HG03039 (cell line): ENCODE data around the gene PLA2G4E.

Source experiments
- ATAC-seq: cut with Tn5 transposase; IDR thresholded peaks from one replicate; pipeline ENCODE4 v1.9.1; 2021; ENCODE audit warnings: mild to moderate bottlenecking, moderate library complexity; ENCODE audit not compliant: unreplicated experiment

Gene PLA2G4E, protein sequence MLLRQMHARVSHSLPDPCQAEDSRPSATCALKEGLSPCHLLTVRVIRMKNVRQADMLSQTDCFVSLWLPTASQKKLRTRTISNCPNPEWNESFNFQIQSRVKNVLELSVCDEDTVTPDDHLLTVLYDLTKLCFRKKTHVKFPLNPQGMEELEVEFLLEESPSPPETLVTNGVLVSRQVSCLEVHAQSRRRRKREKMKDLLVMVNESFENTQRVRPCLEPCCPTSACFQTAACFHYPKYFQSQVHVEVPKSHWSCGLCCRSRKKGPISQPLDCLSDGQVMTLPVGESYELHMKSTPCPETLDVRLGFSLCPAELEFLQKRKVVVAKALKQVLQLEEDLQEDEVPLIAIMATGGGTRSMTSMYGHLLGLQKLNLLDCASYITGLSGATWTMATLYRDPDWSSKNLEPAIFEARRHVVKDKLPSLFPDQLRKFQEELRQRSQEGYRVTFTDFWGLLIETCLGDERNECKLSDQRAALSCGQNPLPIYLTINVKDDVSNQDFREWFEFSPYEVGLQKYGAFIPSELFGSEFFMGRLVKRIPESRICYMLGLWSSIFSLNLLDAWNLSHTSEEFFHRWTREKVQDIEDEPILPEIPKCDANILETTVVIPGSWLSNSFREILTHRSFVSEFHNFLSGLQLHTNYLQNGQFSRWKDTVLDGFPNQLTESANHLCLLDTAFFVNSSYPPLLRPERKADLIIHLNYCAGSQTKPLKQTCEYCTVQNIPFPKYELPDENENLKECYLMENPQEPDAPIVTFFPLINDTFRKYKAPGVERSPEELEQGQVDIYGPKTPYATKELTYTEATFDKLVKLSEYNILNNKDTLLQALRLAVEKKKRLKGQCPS

DNA sequence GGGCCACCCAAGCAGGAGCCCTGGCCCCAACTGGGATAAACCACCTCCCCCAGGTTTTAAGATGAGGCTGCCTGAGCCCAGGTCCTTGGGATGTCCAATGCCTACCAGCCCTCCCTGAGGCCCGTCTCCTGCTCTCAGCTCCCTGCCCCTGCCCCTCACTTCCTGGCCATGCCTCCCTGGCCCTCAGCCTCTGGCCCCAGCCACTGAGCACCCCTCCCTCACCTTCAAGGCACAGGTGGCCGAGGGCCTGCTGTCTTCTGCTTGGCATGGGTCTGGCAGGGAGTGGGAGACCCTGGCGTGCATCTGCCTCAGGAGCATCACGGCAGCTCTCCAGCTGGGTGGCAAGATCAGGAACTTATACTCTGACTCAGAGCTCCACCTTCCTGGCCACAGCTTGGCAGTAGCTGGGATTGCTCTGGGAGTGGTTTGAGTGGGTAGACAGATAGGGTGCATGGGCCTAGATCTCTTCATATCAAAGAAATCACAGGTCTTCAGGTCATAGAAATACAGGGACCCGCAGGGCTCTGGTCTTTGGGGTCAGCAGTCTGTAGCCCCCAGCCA lies at the start of gene PLA2G4E:
TSS of gene PLA2G4E (minus strand) at position 330 of the 561 bp plus-strand sequence. CDS start at position 318, 12 bp downstream.
- no peak for ATAC-seq

DNA sequence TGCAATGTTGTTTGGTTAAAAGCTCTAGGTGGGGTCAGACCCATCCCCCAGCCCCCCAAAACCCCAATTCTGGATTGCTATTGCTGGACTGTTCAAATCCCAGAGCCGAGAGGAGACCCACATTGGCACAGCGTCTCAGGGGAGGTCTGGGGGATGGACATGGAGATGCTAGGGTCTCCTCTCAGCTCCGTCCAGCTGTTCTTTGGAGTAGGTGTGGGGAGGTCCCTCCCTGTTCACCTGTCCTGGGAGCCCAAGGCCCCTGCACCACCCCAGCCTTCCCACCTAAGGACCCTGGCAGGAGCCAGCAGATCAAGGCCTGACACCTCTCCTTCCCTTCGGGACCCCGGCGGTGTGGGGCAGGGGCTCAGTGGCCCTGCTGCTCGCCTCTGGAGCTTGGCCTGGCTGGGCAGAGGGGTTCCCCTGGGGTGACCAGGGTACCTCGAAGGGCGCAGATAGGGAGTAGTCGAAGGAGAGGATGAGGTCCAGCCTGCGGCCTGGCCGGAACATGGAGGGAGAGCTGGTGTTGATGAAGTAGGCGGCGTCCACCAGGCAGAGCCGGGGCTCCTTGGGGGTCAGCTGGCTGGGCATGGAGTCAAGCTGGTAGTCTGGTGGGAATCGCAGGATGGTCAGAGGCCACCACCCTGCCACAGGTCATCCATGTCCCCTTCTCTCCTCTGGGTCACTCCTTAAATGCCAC lies 49.6 kb upstream of the PLA2G4E start:
- ATAC-seq, result no peak

DNA sequence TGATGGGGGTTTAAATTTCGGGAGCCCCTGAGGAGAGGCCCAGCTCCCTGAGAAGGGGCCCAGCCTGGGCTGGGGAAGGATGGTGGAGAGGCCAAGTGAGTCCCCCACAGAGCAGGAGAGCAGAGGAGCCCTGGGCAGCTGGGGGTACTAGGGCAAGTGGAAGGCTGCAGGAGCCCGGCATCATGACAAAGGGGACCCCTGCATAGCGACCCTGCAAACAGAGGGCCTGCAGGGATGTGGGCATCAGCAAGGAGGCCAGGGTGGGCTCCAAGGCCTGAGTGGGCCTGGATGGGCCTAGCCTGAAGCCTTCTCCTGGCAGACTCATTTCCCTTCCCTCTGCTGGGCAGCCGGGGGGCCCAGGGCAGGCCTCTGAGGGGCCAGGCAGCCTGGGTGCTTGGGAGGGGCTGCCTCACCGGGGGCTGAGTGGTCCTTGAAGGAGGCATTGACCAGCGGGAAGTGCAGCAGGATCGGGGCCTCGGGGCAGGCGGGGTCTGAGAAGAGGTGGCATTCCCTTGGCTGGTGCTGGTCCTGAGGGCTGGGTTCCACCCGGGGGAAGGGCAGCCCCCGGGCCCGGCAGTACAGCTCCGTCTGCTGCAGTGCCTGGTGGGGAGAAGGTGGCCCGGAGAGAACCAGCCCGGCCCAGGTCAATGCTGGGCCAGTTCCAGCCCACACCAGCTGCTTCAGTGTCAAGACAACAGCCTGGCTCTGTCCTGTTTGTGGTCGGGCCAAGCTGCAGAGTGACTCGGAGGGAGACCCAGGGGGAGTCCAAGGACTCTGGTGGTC lies 48.8 kb upstream of the PLA2G4E start:
- ATAC-seq, result no peak

DNA sequence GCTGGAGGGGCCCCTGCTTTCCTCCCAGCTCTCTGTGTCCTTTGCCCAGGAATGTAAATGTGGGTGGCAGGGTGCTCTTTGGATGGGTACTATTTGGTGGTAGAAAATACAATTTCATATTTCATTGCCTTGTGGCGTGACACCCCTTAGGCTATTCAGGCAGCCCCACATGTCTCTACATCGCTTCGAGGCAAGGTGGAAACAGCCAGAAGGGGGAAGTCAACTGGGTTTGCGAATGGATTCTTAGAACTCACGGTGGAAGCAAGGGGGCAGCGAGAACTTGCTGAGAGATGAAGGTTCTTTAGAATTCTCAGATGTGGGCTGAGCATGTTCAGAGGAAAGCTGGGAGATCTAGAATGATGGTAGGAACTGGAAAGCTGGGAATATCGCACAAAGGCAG lies 48.2 kb upstream of the PLA2G4E start:
- ATAC-seq, result no peak

DNA sequence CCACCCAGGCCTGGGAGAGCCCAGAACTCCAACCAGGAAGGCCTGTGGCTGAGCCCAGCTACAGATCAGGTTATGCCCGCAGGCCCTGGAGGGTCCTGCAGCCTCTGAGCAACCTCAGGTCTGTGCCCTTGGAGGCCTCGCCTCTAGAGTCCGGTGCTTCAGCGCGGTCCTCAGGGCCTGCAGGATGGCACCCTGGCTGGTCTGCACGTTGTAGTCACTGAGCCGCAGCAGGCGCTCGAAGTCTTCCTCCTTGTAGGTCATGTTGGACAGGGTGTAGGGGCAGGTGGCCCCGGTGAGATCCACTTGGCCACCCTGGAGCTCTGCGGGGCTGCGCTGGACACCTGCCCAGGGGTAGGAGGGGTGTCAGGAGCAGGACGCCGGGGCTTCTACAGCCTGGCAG lies 47.8 kb upstream of the PLA2G4E start:
- ATAC-seq, result no peak

DNA sequence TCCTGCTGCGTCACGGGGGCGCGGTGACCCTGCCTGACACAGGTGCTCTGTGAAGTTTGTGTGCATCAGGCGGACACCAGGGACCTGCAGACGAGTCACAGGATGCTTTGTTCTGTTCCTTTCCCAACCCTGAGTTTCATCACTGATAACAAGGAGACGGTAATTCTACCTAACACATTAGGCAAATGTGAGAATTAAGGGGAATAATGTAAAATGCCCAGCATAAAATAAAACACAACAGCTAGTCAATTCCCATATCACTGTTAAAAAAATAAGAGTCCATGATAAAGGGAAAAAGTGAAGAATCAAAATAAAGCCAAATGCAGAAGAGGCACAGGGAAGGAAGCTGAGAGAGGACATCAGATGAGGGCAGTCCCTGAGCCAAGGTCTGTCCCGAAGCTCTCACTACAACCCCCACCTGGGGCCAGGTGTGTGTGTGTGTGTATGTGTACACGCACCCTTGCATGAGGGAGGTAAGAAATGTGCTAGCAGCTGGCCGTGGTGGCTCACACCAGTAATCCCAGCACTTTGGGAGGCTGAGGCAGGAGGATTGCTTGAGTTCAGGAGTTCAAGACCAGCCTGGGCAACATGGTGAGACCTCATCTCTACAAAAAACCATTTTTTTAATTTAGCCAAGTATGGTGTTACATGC lies 46.0 kb upstream of the PLA2G4E start:
- no peak for ATAC-seq

DNA sequence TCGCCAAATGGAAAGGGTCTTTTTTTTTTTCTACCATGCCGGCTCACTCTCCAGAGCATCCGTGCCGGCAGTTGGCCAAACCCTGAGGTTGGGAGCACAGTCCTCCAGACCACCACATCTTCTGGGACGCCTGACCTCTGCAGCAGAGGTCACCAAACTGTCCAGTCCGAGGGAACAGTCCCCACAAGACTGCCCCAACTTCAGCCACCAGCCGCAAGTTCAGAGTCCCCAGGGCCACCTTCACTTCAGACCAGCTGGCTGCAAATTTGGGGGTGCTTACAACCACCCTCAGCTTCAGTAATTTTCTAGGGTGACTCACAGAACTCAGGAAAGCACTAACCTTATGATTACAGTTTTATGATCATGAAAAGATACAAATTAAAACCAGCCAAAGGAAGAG lies 44.6 kb upstream of the PLA2G4E start:
- ATAC-seq, result no peak

DNA sequence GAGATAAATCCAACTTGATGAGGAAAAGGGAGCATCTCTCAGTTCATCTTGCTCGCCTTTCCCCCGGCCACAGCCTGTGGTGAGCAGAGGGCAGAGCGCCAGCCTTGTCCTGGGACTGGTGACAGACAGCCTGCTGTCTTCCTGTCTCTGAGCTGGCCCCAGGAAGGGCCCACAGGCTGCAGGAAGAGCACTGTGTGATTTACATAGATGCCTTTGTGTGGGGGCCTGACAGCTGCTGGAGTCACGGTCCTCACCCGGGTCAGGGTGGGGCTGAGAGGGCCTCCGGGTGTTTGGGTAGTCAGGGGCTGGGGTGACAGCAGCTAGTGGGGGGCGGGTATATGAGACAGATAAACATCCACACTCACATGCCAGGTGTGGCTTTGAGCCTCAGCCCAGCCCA lies 44.2 kb upstream of the PLA2G4E start:
- no peak for ATAC-seq

DNA sequence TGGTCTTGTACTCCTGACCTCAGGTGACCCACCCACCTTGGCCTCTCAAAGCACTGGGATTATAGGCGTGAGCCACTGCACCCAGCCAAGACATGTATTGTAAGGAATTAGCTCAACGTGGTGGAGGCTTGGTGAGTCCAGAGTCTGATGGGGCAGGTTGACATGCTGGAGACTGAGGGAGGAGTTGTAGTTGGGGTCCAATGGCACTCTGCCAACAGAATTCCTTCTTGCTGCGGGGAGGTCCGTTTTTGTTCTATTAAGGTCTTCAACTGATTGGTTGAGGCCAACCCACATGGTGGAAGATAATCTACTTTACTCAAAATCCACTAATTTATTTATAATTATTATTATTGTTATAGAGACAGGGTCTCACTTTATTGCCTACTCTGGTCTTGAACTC lies 43.4 kb upstream of the PLA2G4E start:
- no peak for ATAC-seq

DNA sequence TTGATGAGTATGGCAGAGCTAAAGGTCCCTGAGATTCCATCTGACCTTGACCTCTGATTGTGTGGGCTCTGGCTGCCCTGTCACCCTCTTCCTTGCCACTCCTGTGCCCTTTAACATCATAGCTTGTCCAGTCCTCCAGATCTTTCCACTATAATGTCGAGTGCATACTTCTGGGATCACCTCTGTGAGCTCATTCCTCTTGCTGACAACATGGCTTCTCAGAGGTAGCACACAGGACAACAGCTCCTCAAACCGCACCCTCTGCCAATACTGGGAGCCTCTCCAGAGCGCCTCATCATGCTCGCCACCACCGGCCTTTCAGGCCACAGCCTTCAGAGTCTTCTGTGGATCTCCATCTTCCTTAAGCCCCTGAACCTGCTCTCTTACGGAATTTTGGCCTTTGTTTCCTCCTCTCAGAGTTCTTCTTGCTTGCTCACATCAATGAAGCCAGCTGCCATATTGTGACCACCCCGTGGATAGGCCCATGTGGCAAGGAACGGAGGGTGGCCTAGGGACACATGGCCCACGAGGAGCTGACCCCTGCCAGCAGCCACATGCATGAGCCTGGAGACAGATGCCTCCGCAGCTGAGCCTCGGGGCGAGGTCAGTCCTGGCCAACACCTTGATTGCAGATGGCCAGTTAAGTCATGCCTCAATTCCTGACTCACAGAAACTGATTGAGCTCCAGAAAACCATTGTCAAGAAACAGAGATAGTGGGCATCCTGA lies 42.4 kb upstream of the PLA2G4E start:
- no peak for ATAC-seq

DNA sequence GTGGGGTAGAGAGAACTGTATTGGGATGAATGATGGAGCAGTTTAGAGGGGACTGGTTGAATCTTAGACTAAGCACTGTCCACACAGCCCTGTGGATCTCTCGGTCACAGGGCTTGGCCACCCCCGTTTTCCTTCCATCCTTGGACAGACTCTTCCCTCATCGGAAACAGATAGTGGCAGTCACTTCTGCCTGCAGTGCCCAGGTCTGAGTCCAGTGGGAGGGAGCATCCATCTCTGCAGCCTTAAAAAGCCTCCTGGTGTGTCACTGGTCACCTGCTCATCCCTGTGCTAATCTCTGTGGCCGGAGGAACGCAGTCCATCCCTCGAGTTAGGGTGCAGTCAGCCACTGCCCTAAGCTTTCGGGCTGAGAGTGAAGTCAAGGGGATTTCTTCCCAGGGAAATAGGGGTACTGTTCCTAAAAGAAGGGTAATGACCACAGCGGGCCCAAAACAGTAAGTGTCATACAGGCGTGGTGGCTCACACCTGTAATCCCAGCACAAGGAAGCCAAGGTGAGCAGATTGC lies 41.5 kb upstream of the PLA2G4E start:
- no peak for ATAC-seq

DNA sequence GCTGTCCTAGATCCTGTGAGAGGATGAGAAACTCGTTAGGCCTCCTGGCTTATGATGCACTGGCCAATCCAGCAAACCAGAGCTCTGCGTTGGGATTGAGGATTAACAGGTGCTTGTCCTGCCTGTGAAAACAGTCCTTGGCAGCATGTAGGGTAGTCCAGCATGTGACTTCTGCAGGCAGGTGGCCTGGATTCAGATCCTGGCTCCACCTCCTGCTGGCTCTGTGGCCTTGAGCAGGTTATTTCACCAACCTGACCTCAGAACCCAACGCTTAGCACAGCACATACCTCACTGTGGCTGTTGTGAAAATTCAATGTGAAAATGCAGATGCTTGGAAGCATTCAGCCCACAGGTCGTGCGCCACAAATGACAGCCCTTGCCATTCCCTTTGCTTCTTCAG lies 40.0 kb upstream of the PLA2G4E start:
- no peak for ATAC-seq

DNA sequence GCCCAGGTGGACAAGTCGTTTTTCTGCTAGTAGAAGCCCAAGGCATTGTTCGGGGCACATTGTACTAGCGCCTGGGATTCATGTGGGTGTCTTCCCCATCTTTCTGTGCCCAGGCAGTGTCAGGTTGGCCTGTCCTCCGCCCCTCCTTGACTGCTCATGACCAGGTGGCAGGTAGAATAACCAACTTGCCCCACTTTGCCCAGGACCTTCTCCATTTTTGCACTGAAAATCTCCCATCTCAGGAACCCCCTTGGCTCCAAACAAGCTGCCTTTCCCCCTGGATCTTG lies 39.6 kb upstream of the PLA2G4E start:
- no peak for ATAC-seq

DNA sequence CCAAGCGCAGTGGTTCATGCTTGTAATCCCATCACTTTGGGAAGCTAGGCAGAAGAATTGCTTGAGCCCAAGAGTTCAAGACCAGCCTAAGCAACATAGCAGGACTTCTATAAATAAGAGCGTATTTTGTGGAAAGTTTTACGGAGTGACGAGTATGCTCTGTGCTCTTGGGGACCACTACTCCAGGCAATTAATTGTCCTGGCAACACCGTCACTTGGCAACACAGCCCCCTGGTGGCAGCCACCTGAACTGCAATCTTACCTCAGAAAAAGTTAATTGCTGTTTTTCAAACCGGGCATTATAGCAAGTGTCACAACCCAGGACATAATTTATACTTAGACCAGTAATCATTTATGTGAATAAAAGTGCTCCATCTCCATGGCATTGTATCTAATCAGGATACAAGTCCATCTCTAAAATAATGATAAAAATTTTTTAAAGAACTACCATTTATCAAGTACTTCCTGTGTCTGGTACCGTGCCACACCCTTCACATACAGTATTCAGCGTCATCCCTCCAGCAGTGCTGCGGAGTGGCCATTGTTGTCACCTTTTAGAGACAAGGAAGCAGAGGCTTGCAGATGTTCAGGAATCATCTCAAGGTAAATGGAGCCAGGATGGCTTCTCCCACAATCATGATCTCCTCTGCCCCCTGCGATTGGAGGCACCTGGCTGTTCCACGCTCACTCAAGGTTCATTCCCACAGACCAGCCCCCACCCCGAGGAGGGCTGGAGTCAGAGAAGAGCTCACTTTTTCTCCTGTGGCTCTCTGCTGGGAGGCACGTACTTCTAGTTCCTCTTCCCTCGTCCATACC lies 39.0 kb upstream of the PLA2G4E start:
- no peak for ATAC-seq

DNA sequence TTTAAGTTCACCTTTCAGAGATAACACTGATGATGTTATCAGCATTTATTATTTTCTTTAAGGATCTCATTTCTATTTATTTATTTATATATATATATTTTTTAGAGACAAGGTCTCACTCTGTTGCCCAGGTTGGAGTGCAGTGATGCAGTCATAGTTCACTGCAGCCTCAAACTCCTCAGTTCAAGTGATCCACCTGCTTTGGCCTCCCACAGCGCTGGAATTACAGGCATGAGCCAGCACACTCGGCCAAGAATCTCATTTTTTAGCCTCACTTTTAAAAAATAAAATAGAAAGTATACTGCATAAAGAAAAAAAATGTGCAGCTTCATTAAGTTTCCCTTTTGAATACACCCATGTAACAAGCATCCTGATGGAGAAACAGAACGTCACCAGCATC lies 37.9 kb upstream of the PLA2G4E start:
- no peak for ATAC-seq

DNA sequence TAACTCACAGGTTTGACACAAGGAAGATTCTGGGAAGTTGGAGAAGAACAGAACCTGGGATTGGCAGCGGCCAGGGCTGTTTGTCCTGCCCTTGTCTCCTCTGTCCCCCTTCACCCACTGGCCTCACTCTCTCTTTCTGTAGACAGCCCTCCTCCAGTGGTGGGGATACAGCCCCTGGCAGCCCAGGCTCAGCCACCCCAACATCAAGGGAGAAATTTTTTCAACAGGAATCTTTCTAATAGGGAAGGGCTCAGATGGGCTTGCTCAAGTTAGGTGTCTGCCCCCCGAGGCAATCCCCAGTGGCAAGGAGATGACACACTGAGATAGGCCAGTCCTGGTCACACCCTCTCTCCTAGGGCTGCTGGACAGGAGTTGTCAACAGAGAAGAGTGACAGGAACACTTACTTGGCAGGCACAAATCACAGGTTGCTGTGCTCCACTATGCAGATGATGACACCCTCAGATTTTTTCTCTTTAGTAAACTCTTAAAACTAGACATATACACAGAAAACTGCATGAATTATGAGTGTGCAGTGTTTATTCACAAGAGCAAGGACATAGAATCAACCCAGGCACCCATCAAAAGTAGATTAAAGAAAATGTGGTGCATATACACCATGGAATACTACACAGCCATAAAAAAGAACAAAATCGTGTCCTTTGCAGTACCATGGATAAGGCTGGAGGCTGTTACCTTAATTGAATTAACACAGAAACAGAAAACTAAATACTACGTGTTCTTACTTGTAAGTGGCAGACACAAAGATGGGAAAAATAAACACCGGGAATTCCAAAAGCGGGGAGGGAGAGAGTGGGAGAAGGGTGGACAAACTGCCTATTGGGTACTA lies 37.2 kb upstream of the PLA2G4E start:
- ATAC-seq, result no peak

DNA sequence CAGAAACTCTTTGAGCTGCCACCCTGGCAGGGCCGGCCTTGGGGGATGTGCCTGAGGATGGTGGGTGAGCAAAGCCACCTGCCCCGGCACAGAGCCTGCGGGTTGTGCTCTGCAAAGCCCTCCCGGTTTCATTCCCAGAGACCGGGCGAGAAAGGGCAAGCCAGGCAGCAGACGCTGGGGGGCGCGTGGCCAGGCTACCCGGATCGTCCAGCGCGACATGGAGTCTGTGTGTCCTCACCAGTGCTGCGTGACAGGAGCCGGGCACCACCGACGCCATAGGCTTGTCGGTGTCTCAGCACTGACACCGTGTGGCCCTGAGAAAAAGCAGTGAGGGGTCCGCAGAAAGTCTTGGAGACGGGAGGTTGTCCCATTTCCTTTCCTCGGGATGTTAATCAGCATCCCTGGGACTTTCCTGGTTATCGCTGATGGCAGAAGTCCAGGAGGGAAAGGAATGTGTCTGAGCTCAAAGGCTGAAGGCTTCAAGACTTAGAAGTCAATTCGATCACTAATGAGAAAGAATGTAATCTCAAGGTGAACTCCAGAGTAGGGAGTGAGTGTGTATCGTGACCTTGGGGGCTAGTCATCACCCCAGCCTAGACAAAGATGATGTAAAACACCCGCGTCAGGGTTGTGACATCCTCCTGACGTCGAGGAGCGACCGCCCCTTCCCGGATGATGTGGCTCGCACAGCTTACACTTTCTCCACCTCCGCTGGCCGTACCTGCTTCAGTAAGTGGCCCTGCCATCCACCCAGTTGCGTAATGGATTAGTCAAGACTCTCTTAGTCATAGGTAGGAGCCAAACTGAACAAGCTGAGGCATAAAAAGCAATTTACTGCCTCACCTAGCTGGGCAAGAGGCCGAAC lies 36.3 kb upstream of the PLA2G4E start:
- no peak for ATAC-seq
